OCI-M2 (cell line): ENCODE data around the gene TBCB.
"Not testable (repeated sequence)": the region's sequence is repeated elsewhere in the genome, so short reads cannot be mapped to it uniquely, and the experiment has no call there.

Experiments
- DNase-seq: peaks from one replicate; lab custom pipeline; 2025; ENCODE audit not compliant: unreplicated experiment; lab: John Stamatoyannopoulos, UW

The TBCB gene

DNA sequence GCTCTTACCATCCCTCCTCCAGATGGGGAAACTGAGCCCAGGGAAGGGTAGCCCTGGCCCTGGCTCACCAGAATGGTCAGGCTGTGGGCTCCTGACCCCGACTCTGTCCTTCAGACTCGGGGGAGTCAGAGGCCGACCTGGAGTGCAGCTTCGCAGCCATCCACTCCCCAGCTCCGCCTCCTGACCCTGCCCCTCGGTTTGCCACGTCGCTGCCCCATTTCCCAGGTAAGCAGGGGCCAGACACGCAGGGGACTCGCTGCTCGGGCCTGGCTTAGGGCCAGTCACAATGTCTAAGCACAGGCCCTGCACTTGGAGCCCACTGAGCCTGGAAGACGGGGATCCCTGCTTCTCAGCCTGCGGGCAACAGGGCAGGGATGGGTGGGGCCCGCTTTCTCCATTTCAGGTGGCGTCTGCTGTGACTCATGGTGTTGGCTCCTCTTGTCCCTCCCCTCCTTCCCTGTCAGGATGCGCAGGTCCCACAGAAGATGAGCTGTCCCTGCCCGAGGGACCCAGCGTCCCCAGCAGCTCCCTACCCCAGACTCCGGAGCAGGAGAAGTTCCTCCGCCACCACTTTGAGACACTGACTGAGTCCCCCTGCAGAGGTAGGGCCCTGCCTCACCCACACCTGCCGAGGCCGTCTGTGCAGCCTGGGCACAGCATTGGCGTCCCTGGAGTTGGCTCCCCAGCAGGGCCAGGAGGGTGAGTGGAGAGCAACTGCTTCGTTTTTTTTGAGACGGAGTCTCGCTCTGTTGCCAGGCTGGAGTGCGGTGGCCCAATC lies 13.5 kb upstream of the TBCB start:
- no peak for DNase-seq

GRCh38 chr19:36103040-36103626 lies 12.1 kb upstream of the TBCB start:
- no peak for DNase-seq

- DNase-seq = peak; percentile 59
These were observed 11.3 kb upstream of the TBCB start for GRCh38 chr19:36103842-36104552.

DNA sequence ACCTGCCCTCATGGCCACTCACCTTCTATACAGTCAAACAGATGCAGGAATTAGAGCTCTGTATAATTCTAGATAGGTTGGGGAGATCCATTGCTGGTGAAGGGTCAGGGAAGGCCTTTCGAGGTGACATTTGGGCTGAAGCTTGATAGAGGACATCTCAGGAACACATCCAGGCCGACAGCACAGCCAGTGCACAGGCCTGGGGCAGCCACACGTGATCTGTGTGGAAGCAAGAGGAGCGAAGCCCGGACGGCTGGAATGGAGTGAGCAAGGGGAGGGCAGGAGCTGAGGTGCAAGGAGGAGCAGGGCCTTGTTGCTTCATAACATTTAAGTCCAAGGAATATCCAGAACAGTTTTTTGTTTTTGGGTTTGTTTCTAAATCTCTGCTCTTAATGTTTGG lies 8.8 kb upstream of the TBCB start:
- no peak for DNase-seq

DNA sequence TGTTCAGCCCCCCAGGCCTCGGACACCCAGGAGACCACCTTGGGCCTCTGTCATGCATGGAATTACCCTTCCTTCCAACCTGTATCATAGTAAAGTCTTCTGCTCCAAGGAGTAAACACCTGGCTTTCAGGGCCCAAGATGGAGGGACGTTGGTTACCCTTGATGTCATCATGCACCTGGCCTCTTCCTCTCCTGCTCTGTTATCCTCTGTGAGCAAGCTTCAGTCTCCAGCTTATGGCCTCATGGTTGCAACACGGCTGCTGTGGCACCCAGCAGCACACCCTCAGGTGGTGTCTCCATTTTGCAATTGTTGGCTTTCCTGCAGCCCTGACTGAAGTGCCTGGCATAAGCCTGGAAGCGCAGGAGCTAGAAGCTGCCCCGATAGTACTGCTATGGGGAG lies 8.3 kb upstream of the TBCB start:
- DNase-seq = no peak

GRCh38 chr19:36108684-36109083 lies 6.6 kb upstream of the TBCB start:
- no peak for DNase-seq

GRCh38 chr19:36110487-36111199 lies 4.6 kb upstream of the TBCB start, which contains the start of gene OVOL3:
Gene OVOL3 (plus strand): TSS chr19:36111143. CDS start chr19:36111203, 60 bp downstream.
- DNase-seq = no peak

DNA sequence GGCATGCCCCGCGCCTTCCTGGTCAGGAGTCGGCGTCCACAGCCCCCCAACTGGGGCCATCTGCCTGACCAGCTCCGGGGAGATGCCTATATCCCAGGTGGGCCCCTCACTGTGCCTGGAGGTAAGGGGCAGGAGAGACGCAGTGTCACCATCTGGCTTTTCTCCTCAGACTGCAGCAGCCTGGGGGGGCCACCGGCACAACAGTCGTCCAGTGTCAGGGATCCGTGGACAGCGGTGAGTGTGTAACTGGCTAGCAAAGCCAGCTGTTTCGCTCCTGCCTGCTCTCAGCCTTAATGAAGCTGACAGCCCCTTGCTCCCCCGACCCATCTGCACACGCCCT lies 4.1 kb upstream of the TBCB start:
- no peak for DNase-seq

DNA sequence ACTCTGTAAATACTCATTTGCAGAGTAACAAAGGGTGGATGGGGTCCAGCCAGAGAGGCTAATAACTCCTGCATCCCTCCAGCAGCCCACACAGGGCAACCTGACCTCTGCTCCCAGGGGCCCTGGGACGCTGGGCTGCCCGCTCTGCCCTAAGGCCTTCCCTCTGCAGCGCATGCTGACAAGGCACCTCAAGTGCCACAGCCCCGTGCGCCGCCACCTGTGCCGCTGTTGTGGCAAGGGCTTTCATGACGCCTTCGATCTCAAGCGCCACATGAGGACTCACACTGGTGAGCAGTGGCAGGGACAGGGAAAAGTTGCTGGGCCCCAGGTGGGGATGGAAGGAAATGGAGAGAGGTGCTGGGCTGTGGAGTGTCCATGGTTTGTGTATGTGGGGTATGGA lies 2.6 kb upstream of the TBCB start:
- no peak for DNase-seq

DNA sequence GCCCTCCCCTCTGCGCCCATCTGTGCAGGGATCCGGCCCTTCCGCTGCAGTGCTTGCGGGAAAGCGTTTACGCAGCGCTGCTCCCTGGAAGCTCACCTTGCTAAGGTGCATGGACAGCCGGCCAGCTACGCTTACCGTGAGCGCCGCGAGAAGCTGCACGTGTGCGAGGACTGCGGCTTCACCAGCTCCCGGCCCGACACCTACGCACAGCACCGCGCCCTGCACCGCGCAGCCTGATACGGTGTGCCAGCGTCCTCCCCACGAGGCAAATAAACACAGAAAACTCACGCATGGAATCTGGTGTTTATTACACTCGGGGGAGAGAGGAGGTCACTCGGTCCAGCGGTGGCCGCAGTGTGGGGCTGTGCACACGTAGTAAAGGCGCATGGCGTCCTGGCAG lies 1.8 kb upstream of the TBCB start:
- DNase-seq = no peak

DNA sequence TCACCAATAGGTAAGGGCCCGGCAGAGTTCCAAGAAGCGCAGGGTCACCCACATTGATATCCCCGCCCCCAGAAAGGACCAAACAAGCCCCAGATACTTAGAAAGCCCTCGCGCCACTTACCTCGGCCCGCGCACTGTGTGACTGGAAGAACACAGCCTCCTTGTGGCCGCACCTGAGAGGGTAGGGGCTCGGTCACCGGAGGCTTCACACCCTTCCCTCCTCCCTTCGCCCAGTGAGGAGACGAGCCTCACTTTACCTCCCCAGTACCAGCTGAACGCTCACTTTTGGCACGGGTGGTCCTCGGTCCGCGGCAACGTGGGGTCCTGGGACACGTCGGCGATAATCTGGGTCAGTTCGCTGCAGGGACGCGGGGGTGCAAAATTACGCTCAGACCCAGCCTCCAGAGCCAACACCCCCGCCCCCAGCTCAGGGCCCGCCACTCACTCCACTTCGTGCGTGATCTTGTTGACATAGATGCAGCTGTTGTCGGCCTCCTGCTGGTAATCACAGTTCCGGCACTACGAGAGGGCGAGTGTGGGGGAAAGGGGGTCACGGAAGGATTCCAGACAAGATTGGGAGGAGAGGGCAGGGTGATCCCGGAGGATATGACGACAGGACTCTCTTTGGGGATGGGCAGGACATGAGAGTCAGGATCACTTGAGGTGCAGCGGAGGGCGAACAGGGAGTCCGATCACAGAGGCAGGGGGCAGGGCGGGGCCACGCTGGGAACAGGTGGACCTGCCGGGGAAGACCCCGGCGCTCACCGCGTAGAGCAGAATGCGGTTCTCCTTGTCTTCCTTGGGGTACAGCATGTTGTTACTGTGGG lies 1.2 kb upstream of the TBCB start:
- DNase-seq = no peak

- DNase-seq = peak; percentile 99
These were observed 381 bp upstream of the TBCB start, which contains the start of gene POLR2I for GRCh38 chr19:36114721-36115452. Gene POLR2I (minus strand): TSS chr19:36114875. CDS start chr19:36114856, 19 bp downstream.

- DNase-seq = no peak
These were observed 1.0 kb downstream of the TBCB start for GRCh38 chr19:36116344-36116637.

- no peak for DNase-seq
These were observed 5.1 kb downstream of the TBCB start for GRCh38 chr19:36120092-36120983.

GRCh38 chr19:36120984-36121358 lies 5.7 kb downstream of the TBCB start:
- no peak for DNase-seq

DNA sequence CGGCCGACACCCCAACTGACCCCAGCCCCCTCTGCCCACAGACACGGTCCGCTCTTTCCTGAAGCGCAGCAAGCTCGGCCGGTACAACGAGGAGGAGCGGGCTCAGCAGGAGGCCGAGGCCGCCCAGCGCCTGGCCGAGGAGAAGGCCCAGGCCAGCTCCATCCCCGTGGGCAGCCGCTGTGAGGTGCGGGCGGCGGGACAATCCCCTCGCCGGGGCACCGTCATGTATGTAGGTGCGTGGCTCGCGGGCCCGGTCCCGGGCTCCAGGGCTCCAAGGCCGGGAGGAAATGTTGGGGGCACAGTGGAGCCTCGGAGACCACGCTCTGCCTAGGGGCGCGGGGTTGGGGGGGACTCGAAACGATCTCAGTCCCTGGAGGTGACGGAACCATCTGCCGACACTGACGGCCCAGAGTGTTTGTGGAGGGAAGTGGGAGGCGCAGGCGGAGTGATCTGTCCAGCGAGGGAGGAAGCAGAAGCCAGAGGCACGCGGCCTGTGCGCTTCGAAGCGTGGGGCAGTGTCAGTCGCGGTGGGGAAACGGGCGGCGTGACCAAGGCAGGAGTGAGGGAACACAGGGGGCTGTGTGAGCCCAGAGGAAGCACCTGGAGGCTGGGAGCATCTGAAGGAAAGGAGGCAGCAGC lies 6.3 kb downstream of the TBCB start:
- DNase-seq = no peak

- no peak for DNase-seq
These were observed 10.3 kb downstream of the TBCB start for GRCh38 chr19:36125557-36125956.

- DNase-seq = no peak
These were observed 13.1 kb downstream of the TBCB start for GRCh38 chr19:36128392-36128736.

DNA sequence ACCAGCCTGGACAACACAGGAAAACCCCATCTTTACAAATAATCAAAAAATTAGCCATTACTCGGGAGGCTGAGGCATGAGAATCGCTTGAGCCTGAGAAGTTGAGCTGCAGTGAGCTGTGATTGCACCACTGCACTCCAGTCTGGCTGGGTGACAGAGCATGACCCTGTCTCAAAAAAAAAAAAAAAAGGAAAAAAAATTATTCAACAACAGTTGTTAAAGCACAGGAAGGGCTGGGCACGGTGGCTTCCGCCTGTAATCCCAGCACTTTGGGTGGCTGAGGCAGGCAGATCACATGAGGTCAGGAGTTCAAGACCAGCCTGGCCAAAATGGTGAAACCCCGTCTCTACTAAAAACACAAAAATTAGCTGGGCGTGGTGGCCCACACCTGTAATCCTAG lies 16.0 kb downstream of the TBCB start:
- DNase-seq = not testable (repeated sequence)
